ENCODE data around the gene MAD1L1. TPM values are rescaled to one million over a fixed set of nuclear protein-coding genes. Genes with fewer than 3 reads are reported as not detected.

Gene MAD1L1
- polyA plus RNA-seq, 4 donors = 23.4 to 29.0 (median 25.7) TPM

GRCh38 chr7:2258661-2259365, 26.1 kb upstream of the MAD1L1 start:
- DNase-seq (ENCODE audit: low read depth in 4 of 4, low spot score in 2 of 4) = no peak

GRCh38 chr7:2257651-2258050, 24.9 kb upstream of the MAD1L1 start:
- no peak for DNase-seq (ENCODE audit: low read depth in 4 of 4, low spot score in 2 of 4)

GRCh38 chr7:2257046-2257551, 24.4 kb upstream of the MAD1L1 start:
- DNase-seq (ENCODE audit: low read depth in 4 of 4, low spot score in 2 of 4) = no peak

- DNase-seq (ENCODE audit: low read depth in 4 of 4, low spot score in 2 of 4) = no peak
These were observed 23.7 kb upstream of the MAD1L1 start for GRCh38 chr7:2256306-2257045.

- no peak for DNase-seq (ENCODE audit: low read depth in 4 of 4, low spot score in 2 of 4)
These were observed 22.7 kb upstream of the MAD1L1 start for GRCh38 chr7:2255145-2256139.

- DNase-seq (ENCODE audit: low read depth in 4 of 4, low spot score in 2 of 4) = no peak
These were observed 21.8 kb upstream of the MAD1L1 start for GRCh38 chr7:2254429-2255144.

- no peak for DNase-seq (ENCODE audit: low read depth in 4 of 4, low spot score in 2 of 4)
These were observed 20.9 kb upstream of the MAD1L1 start for GRCh38 chr7:2253525-2254244.

GRCh38 chr7:2253021-2253420, 20.3 kb upstream of the MAD1L1 start:
- no peak for DNase-seq (ENCODE audit: low read depth in 4 of 4, low spot score in 2 of 4)

- DNase-seq (ENCODE audit: low read depth in 4 of 4, low spot score in 2 of 4) = no peak
These were observed 19.4 kb upstream of the MAD1L1 start for GRCh38 chr7:2251841-2252771.

GRCh38 chr7:2251381-2251780, 18.6 kb upstream of the MAD1L1 start:
- no peak for DNase-seq (ENCODE audit: low read depth in 4 of 4, low spot score in 2 of 4)

- DNase-seq (ENCODE audit: low read depth in 4 of 4, low spot score in 2 of 4) = no peak
These were observed 17.1 kb upstream of the MAD1L1 start for GRCh38 chr7:2249744-2250323.

- no peak for DNase-seq (ENCODE audit: low read depth in 4 of 4, low spot score in 2 of 4)
These were observed 16.4 kb upstream of the MAD1L1 start for GRCh38 chr7:2248984-2249694.

- DNase-seq (ENCODE audit: low read depth in 4 of 4, low spot score in 2 of 4) = no peak
These were observed 14.6 kb upstream of the MAD1L1 start for GRCh38 chr7:2247141-2247995.

GRCh38 chr7:2245883-2246675, 13.3 kb upstream of the MAD1L1 start:
- no peak for DNase-seq (ENCODE audit: low read depth in 4 of 4, low spot score in 2 of 4)

GRCh38 chr7:2244404-2244995, 11.8 kb upstream of the MAD1L1 start:
- DNase-seq (ENCODE audit: low read depth in 4 of 4, low spot score in 2 of 4) = no peak

Data from left renal cortex interstitium (tissue), 4 donors.